Measurements from ENCODE around the gene GP1BB.

DNA sequence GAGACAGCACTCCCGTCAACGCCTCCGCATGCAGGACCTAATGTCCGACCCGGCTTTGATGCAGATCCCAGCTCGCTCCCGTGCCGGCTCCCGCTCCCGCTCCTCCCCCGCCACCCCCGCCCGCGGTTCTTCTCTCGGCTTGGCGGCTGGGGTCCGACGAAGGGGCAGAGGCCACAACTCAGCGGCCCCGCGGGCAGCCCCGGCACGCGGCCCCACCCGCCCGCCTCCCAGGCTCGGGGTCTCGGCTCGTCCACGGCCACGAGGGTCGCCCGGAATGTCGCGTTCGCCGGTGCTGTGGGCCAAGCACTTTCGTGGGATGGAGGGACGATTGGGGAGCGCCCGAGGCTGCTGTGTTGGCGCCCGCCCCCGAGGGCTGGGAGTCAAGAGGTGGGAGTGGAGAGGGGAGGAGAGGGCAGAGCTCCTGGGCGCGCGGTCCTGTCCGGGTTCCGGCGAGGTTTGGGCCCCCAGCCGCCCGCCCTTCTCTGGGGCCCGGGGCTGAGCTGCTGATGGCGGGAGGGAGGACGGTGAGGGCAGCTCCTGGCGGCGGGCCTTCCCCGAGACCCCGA is 31.9 kb downstream of the GP1BB start:
- TF ChIP-seq, protein P1, sequence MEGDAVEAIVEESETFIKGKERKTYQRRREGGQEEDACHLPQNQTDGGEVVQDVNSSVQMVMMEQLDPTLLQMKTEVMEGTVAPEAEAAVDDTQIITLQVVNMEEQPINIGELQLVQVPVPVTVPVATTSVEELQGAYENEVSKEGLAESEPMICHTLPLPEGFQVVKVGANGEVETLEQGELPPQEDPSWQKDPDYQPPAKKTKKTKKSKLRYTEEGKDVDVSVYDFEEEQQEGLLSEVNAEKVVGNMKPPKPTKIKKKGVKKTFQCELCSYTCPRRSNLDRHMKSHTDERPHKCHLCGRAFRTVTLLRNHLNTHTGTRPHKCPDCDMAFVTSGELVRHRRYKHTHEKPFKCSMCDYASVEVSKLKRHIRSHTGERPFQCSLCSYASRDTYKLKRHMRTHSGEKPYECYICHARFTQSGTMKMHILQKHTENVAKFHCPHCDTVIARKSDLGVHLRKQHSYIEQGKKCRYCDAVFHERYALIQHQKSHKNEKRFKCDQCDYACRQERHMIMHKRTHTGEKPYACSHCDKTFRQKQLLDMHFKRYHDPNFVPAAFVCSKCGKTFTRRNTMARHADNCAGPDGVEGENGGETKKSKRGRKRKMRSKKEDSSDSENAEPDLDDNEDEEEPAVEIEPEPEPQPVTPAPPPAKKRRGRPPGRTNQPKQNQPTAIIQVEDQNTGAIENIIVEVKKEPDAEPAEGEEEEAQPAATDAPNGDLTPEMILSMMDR (conservative IDR thresholded peaks at IDR 0.05; ENCODE audit: low read length): no peak
- no peak for TF ChIP-seq EZH2phosphoT487 (IDR thresholded peaks at IDR 0.05; ENCODE audit: borderline replicate concordance)
